Colon (tissue), 2 donors: ENCODE measurements around the gene FAM78A.
"Not testable (repeated sequence)": the region's sequence is repeated elsewhere in the genome, so short reads cannot be mapped to it uniquely, and the experiment has no call there.

Experiments used
- FAIRE-seq: peaks from 2 replicates; lab custom pipeline; 2012; peaks lifted over from hg19 to GRCh38; lab: Jason Lieb, UNC
- donor health status: control.
- donor health status: control.

FAM78A gene

GRCh38 chr9:131281119-131281965, 5.0 kb upstream of the FAM78A start:
- FAIRE-seq: no peak

GRCh38 chr9:131280660-131281059, 4.3 kb upstream of the FAM78A start:
- no peak for FAIRE-seq

- no peak for FAIRE-seq
Measured at GRCh38 chr9:131279863-131280570, 3.7 kb upstream of the FAM78A start.

GRCh38 chr9:131279196-131279862, 3.0 kb upstream of the FAM78A start:
- FAIRE-seq: no peak

GRCh38 chr9:131278702-131279111, 2.4 kb upstream of the FAM78A start:
- no peak for FAIRE-seq

GRCh38 chr9:131277910-131278701, 1.8 kb upstream of the FAM78A start:
- no peak for FAIRE-seq

- FAIRE-seq: no peak
Measured at GRCh38 chr9:131277287-131277909, 1.1 kb upstream of the FAM78A start.

GRCh38 chr9:131276891-131277286, 579 bp upstream of the FAM78A start:
- FAIRE-seq: no peak

- no peak for FAIRE-seq
Measured at GRCh38 chr9:131275332-131276093, 797 bp downstream of the FAM78A start.

- no peak for FAIRE-seq
Measured at GRCh38 chr9:131274674-131275331, 1.5 kb downstream of the FAM78A start.

- no peak for FAIRE-seq
Measured at GRCh38 chr9:131273856-131274673, 2.2 kb downstream of the FAM78A start.

GRCh38 chr9:131273146-131273855, 3.0 kb downstream of the FAM78A start:
- FAIRE-seq: no peak

- FAIRE-seq: no peak
Measured at GRCh38 chr9:131272212-131272611, 4.1 kb downstream of the FAM78A start.

GRCh38 chr9:131271506-131271931, 4.8 kb downstream of the FAM78A start:
- FAIRE-seq: no peak

GRCh38 chr9:131271016-131271273, 5.4 kb downstream of the FAM78A start:
- FAIRE-seq: not testable (repeated sequence)

- FAIRE-seq: no peak
Measured at GRCh38 chr9:131270171-131271015, 5.9 kb downstream of the FAM78A start.

GRCh38 chr9:131266266-131267229, 9.8 kb downstream of the FAM78A start:
- FAIRE-seq: no peak
